H1 (cell line): Measurements from ENCODE around the gene OGT. TPM values are rescaled to one million over a fixed set of nuclear protein-coding genes. Genes with fewer than 3 reads are reported as not detected.

Experiments
- CTCF ChIA-PET: fragments of 300-600 bp; sonication (Branson Sonifier 250); formaldehyde crosslinking; loops from one replicate; lab custom pipeline; 2021; ENCODE audit not compliant: partially characterized antibody; lab: Charles Lee
- POLR2A ChIA-PET: fragments of 300-600 bp; sonication (Branson Sonifier 250); formaldehyde crosslinking; loops from one replicate; lab custom pipeline; 2021; ENCODE audit warnings: inconsistent platforms; ENCODE audit not compliant: partially characterized antibody; lab: Charles Lee
- DNase-seq, 2 experiments: peaks; one replicate each; pipeline versions ENCODE4 v3.0.0 to v3.0.0-alpha.2; 2010 to 2022; ENCODE audit warnings: low spot score in 2 of 2, low read depth in 1 of 2, mixed read lengths in 1 of 2
- FAIRE-seq: peaks from 2 replicates; lab custom pipeline; 2011; peaks lifted over from hg19 to GRCh38; lab: Jason Lieb, UNC
- H2AFZ ChIP-seq: 2 replicates; pipeline ENCODE4 v1.8.1; 2012; ENCODE audit warnings: low read length, inconsistent platforms
- H2AK5ac ChIP-seq: 2 replicates; pipeline ENCODE4 v1.6.1; 2013; ENCODE audit warnings: low read depth, low read length
- H2BK120ac ChIP-seq: replicated peaks from 2 replicates; pipeline ENCODE3; 2013; ENCODE audit warnings: low read depth, low read length, inconsistent platforms
- H2BK12ac ChIP-seq: 2 replicates; pipeline ENCODE4 v1.6.1; 2013; ENCODE audit warnings: low read depth, low read length
- H2BK15ac ChIP-seq: 2 replicates; pipeline ENCODE4 v1.6.1; 2013; ENCODE audit warnings: low read length
- H2BK20ac ChIP-seq: 2 replicates; pipeline ENCODE4 v1.6.1; 2013; ENCODE audit warnings: low read length
- H2BK5ac ChIP-seq: 2 replicates; pipeline ENCODE4 v1.6.1; 2013; ENCODE audit warnings: low read depth, low read length
- H3K14ac ChIP-seq: 2 replicates; pipeline ENCODE4 v1.6.1; 2013; ENCODE audit warnings: inconsistent platforms; ENCODE audit not compliant: insufficient read length
- H3K18ac ChIP-seq: 2 replicates; pipeline ENCODE4 v1.6.1; 2013; ENCODE audit warnings: low read length; ENCODE audit errors: extremely low read depth
- H3K23ac ChIP-seq: 2 replicates; pipeline ENCODE4 v1.6.1; 2013; ENCODE audit warnings: inconsistent platforms; ENCODE audit not compliant: insufficient read length
- H3K23me2 ChIP-seq: 2 replicates; pipeline ENCODE4 v1.6.1; 2013; ENCODE audit warnings: low read depth, low read length
- H3K27ac ChIP-seq: 2 replicates; pipeline ENCODE4 v1.6.1; 2011; ENCODE audit warnings: low read depth, low read length, inconsistent platforms
- H3K27me3 ChIP-seq, 4 experiments: replicated peaks in 1 of 4; 1 replicate in 1 of 4; 2 replicates in 3 of 4; pipeline versions ENCODE4 v1.6.1 to v1.8.1; 2011 to 2013; ENCODE audit warnings: low read length in 3 of 4, mild to moderate bottlenecking in 3 of 4, inconsistent platforms in 2 of 4, mixed read lengths in 2 of 4, moderate library complexity in 1 of 4; ENCODE audit not compliant: control insufficient read depth in 3 of 4, insufficient read depth in 3 of 4; ENCODE audit errors: extremely low read depth in 1 of 4
- H3K36me3 ChIP-seq, 4 experiments: 2 replicates each; pipeline versions ENCODE4 v1.6.1 to v1.8.1; 2011 to 2013; ENCODE audit warnings: mild to moderate bottlenecking in 4 of 4, low read length in 3 of 4, moderate library complexity in 2 of 4, control low read depth in 1 of 4, inconsistent platforms in 1 of 4; ENCODE audit not compliant: insufficient read depth in 4 of 4, control insufficient read depth in 2 of 4
- H3K4ac ChIP-seq: replicated peaks from 2 replicates; pipeline ENCODE3; 2013; ENCODE audit warnings: low read length, low read depth, mixed read lengths, inconsistent platforms; ENCODE audit not compliant: insufficient read length
- H3K4me1 ChIP-seq, 4 experiments: replicated peaks in 1 of 4; 1 replicate in 1 of 4; 2 replicates in 3 of 4; pipeline versions ENCODE4 v1.6.1 to v1.8.1; 2011 to 2013; ENCODE audit warnings: low read length in 3 of 4, inconsistent platforms in 2 of 4, mixed read lengths in 1 of 4; ENCODE audit not compliant: insufficient read depth in 4 of 4, control insufficient read depth in 3 of 4
- H3K4me2 ChIP-seq, 2 experiments: 2 replicates each; pipeline versions ENCODE4 v1.6.1 to v1.8.1; 2011 to 2013; ENCODE audit warnings: low read depth in 2 of 2, low read length in 2 of 2, control low read depth in 1 of 2, inconsistent platforms in 1 of 2, mild to moderate bottlenecking in 1 of 2; ENCODE audit not compliant: insufficient read depth in 1 of 2
- H3K4me3 ChIP-seq, 4 experiments: fragments of 200-600, 300-600 bp in 1 of 4; sonication (generic), shearing (Covaris generic), sonication (Bioruptor Twin) in 1 of 4; 2 replicates each; pipeline versions ENCODE4 v1.5.1 to v1.8.1; 2011 to 2016; ENCODE audit warnings: low read length in 4 of 4, low read depth in 3 of 4, control low read depth in 2 of 4, inconsistent platforms in 2 of 4, mild to moderate bottlenecking in 2 of 4, mixed read lengths in 1 of 4, moderate library complexity in 1 of 4; ENCODE audit not compliant: insufficient read depth in 2 of 4; ENCODE audit errors: extremely low read depth in 1 of 4
- H3K56ac ChIP-seq: replicated peaks from 2 replicates; pipeline ENCODE3; 2013; ENCODE audit warnings: low read depth, mild to moderate bottlenecking, mixed read lengths, low read length, inconsistent platforms; ENCODE audit not compliant: insufficient read length
- H3K79me1 ChIP-seq: 2 replicates; pipeline ENCODE4 v1.6.1; 2013; ENCODE audit warnings: low read depth, low read length, control low read depth
- H3K79me2 ChIP-seq, 2 experiments: 2 replicates each; pipeline versions ENCODE4 v1.6.1 to v1.8.1; 2012 to 2013; ENCODE audit warnings: low read length in 2 of 2, mild to moderate bottlenecking in 2 of 2, inconsistent platforms in 1 of 2; ENCODE audit not compliant: insufficient read depth in 2 of 2, control insufficient read depth in 1 of 2
- H3K9ac ChIP-seq, 4 experiments: replicated peaks in 1 of 4; 1 replicate in 1 of 4; 2 replicates in 3 of 4; pipeline versions ENCODE4 v1.6.1 to v1.8.1; 2011 to 2013; ENCODE audit warnings: low read depth in 3 of 4, low read length in 3 of 4, control low read depth in 2 of 4, mild to moderate bottlenecking in 2 of 4, moderate library complexity in 2 of 4, inconsistent platforms in 1 of 4; ENCODE audit errors: extremely low read depth in 1 of 4
- H3K9me3 ChIP-seq, 2 experiments: 2 replicates each; pipeline versions ENCODE4 v1.6.1 to v1.8.1; 2012 to 2013; ENCODE audit warnings: mild to moderate bottlenecking in 2 of 2, moderate library complexity in 2 of 2, control low read depth in 1 of 2, inconsistent platforms in 1 of 2, low read depth in 1 of 2, low read length in 1 of 2, mixed read lengths in 1 of 2; ENCODE audit not compliant: insufficient read depth in 2 of 2
- H4K20me1 ChIP-seq, 2 experiments: replicated peaks in 1 of 2; 2 replicates each; pipeline versions ENCODE3 to v1.8.1; 2011 to 2013; ENCODE audit warnings: inconsistent platforms in 2 of 2, low read length in 2 of 2, mild to moderate bottlenecking in 1 of 2; ENCODE audit not compliant: insufficient read depth in 2 of 2, control insufficient read depth in 1 of 2
- H4K5ac ChIP-seq: 2 replicates; pipeline ENCODE4 v1.6.1; 2013; ENCODE audit warnings: low read length, low read depth, mixed read lengths, inconsistent platforms; ENCODE audit not compliant: insufficient read length
- H4K8ac ChIP-seq: 2 replicates; pipeline ENCODE4 v1.8.0; 2013; ENCODE audit warnings: mild to moderate bottlenecking, moderate library complexity, low read length, inconsistent platforms; ENCODE audit not compliant: insufficient read depth; ENCODE audit errors: extremely low read depth
- H4K91ac ChIP-seq: replicated peaks from 2 replicates; pipeline ENCODE3; 2013; ENCODE audit warnings: low read length, mixed read lengths, inconsistent platforms; ENCODE audit not compliant: insufficient read length
- KDM1A ChIP-seq: fragments of 200-600, 300-600 bp; sonication (generic); IDR thresholded peaks from 2 replicates; pipeline ENCODE4 v1.7.1; 2016; ENCODE audit warnings: mild to moderate bottlenecking, low read length, borderline replicate concordance
- TEAD4 ChIP-seq: IDR thresholded peaks from 2 replicates; pipeline ENCODE4 v1.6.1; 2012; ENCODE audit warnings: low read depth, low read length, inconsistent platforms, mixed read lengths
- WGBS, 2 experiments: shearing (Covaris generic) in 1 of 2; methylation state at CpG; one replicate each; pipeline versions ENCODE4 v1.1.6 to v1.1.7; 2013 to 2015; ENCODE audit warnings: low lambda C conversion rate in 2 of 2, mixed read lengths in 2 of 2, inconsistent platforms in 1 of 2, low coverage in 1 of 2, missing lambda C conversion rate in 1 of 2; ENCODE audit not compliant: insufficient replicate concordance in 2 of 2, insufficient coverage in 1 of 2, insufficient read length in 1 of 2; ENCODE audit errors: extremely low coverage in 1 of 2, missing lambda C conversion rate in 1 of 2; 5-methylcytosine and 5-hydroxymethylcytosine counted together
- polyA plus RNA-seq, 7 experiments: library from polyadenylated mRNA; depleted of rRNA in 3 of 7; stranded (reverse) in 5 of 7; unstranded in 2 of 7; fragments of >200 nt in 5 of 7; fragments of 200-250 nt in 2 of 7; gene quantifications; 1 replicate in 5 of 7; 2 replicates in 1 of 7; 4 replicates in 1 of 7; pipeline versions ENCODE4 v1.2.1 to v1.2.3, GENCODE V29; 2011 to 2013; ENCODE audit warnings: missing spikeins in 2 of 7, mixed read lengths in 2 of 7
- total RNA-seq: library from RNA; stranded (reverse); fragmentation: NEBNext Ultra II Directional; extraction: Animal tissue kit (Norgen Biotek cat#: 25700); gene quantifications from 2 replicates; pipeline ENCODE4 v1.2.1, GENCODE V29; 2021

OGT gene
- total and polyA plus RNA-seq, 2 of the 8 experiments (the other 6 are each of a cell fraction or from before 2014, with no cell fraction given) = 130 to 169 TPM

DNA sequence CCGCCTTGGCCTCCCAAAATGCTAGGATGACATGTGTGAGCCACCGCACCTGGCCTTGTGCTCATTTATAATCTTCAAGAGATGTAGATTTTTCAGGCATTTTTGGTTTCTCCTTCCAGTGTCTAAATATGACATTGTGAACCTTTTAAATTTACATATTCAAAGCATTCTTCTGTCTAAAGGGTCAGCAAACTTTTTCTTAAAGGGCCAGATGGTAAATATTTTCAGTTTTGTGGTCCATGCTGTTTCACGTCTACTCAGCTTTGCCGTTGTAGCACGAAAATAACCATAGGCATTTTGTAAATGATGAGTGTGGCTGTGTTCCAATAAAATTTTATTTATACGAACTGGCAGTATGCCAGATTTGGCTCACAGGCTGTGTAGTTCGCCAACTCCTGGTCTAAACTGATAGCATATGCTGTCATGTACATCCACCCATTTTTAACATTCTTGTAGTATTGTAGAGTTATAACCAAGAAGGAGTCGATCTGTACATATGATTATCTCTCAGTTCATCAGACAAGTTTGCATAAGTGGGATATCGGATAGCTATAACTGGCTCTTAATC is 32.7 kb downstream of the OGT start:
- Histone ChIP-seq H2AK5ac (no peak overlapping the region), H2BK20ac (no peak overlapping the region), H4K8ac (no peak overlapping the region), H2BK120ac (no peak overlapping the region), H3K14ac (no peak overlapping the region), H4K5ac (no peak overlapping the region), H2BK12ac (no peak overlapping the region), H3K36me3 (peaks cover 22 to 83% (median 61%) of the 10 kb centered on the region in 4 experiments), H3K79me2 (no peaks in the 10 kb centered on the region), H4K91ac (no peak overlapping the region), H3K9ac (no peak overlapping the region), H3K23me2 (no peaks in the 10 kb centered on the region), H2AFZ (no peak overlapping the region), H3K4ac (no peak overlapping the region), H4K20me1 (no peaks in the 10 kb centered on the region), H2BK5ac (no peak overlapping the region), H3K56ac (no peak overlapping the region), H3K18ac (no peak overlapping the region), H2BK15ac (no peak overlapping the region), H3K23ac (no peak overlapping the region), H3K4me1 (no peaks in the 10 kb centered on the region), H3K79me1 (no peaks in the 10 kb centered on the region), H3K4me3 (no peak overlapping the region), H3K9me3 (no peaks in the 10 kb centered on the region), H3K4me2 (no peak overlapping the region), H3K27ac (no peak overlapping the region), H3K27me3 (no peaks in the 10 kb centered on the region)
- 94% methylated on average over 9 of the region's 9 CpGs; no CpG with 5 or more reads in 1 of the 2 experiments for WGBS, 2 experiments
- ChIA-PET POLR2A (interaction anchor here (0.6 kb wide), 1 partner anchor 97 kb away, joined by 3 read pairs; no protein-coding TSS in a partner anchor), CTCF (interaction anchor here (0.9 to 3.0 kb wide), 3 partner anchors 10 to 58 kb away, joined by 3 to 11 read pairs (median 3); no protein-coding TSS in a partner anchor)
- FAIRE-seq = no peak
- DNase-seq = no peak
- TF ChIP-seq KDM1A (no peak), TEAD4 (no peak)
